ENCODE measurements around the gene RTF2.

- TF ChIP-seq CTCF (IDR thresholded peaks at IDR 0.05): no peak
- no peak for TF ChIP-seq POLR2A (IDR thresholded peaks at IDR 0.05)
Observed at GRCh38 chr20:56522311-56522710, 53.9 kb downstream of the RTF2 start.

Measured in heart left ventricle (tissue), 13 donors.